ENCODE results near the gene WBP1.

The WBP1 gene

DNA sequence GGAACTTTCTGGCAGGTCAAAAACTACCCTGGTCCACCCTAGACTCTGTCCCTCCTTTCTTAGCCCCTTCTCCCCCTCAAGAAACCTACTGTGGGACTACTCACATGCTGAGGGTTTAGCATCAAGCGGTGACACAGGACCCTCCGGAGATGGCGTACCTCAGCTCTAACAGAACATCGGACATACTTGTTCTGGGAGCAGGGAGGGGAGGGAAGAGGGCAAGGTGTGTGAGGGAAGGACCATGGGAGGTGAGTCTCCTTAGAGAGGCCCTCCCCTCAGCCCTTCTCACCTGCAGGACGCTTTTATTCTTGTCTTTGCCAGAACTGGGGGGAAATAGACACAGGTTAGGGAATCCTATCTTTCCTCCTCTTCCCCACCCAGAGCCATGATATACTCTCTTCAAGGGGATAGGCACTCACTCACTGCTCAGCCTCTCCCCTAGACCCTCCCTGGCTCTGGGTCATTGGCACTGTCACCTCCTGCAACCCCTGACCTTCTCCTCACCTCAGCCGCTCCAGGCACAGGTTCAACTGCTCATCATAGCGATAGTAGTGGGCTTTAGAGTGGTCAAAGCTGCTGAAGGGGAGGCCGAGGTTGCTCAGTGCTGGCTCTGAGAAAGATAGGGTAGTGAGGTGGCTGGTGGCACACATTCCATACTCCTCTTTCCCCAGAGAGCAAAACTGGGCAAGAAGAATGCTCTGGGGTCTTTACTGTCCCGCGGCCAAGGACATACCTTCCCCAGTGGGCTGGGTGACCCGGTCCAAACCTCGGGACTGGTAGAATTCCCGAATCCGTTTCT lies 47.4 kb downstream of the WBP1 start:
- no peak for DNase-seq

GRCh38 chr2:74507145-74507925 lies 49.1 kb downstream of the WBP1 start, which contains the start of gene PCGF1:
Gene PCGF1, minus strand, starts transcription at chr2:74507695. Its CDS starts 27 bp downstream, at chr2:74507668.
- DNase-seq, result peak; percentile 97

- DNase-seq, result no peak
Measured at GRCh38 chr2:74507926-74508520, 49.8 kb downstream of the WBP1 start.

DNA sequence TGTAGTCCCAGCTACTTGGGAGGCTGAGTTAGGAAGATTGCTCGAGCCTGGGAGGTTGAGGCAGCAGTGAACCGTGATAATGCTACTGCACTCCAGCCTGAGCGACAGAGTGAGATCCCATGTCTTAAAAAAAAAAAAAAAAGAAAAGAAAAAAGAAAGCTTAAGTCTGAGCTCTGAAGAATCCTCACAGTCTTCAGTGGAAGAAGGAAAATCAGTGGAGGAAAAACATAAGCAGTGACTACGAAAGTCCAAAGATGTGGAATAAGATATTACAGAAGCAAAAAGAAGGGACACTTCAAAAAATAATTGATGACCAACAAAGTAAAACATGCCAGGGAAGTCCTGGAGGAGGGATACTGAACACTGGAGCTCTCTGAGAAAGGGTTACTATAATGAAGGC lies 52.0 kb downstream of the WBP1 start:
- no peak for DNase-seq
